Measurements from ENCODE around the gene REC8.

DNA sequence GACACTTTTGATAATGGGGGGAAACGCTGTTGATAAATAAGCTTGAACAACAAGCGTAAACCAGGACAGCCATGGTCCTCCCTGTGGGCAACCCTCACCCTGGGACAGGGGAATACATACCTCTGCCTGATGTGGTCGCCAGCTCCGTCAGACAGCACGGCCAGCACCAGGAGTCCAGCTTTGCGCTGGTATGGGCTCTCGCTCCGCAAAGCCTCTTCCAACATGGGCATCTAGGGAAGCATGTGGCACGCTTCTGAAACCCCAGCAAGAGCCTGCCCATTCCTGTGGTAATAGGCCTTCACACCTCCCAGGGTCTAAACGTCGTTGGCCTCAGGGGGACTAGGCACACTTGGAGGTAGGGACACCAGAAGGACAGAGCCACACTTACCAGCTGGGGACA is 13.9 kb downstream of the REC8 start:
- TF ChIP-seq, protein P1, sequence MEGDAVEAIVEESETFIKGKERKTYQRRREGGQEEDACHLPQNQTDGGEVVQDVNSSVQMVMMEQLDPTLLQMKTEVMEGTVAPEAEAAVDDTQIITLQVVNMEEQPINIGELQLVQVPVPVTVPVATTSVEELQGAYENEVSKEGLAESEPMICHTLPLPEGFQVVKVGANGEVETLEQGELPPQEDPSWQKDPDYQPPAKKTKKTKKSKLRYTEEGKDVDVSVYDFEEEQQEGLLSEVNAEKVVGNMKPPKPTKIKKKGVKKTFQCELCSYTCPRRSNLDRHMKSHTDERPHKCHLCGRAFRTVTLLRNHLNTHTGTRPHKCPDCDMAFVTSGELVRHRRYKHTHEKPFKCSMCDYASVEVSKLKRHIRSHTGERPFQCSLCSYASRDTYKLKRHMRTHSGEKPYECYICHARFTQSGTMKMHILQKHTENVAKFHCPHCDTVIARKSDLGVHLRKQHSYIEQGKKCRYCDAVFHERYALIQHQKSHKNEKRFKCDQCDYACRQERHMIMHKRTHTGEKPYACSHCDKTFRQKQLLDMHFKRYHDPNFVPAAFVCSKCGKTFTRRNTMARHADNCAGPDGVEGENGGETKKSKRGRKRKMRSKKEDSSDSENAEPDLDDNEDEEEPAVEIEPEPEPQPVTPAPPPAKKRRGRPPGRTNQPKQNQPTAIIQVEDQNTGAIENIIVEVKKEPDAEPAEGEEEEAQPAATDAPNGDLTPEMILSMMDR (optimal IDR thresholded peaks at IDR 0.05 in 1 of 3, IDR thresholded peaks at IDR 0.05 in 1 of 3, conservative IDR thresholded peaks at IDR 0.05 in 1 of 3; ENCODE audit: extremely low read depth in 1 of 3, insufficient read depth in 2 of 3, low read length in 3 of 3): no peak
- no peak for TF ChIP-seq EZH2 (IDR thresholded peaks at IDR 0.05; ENCODE audit: low read length)

All from keratinocyte (primary cell).